ENCODE data around the gene DNLZ. TPM values are rescaled to one million over a fixed set of nuclear protein-coding genes. Genes with fewer than 3 reads are reported as not detected.
A peak's percentile ranks its signal among the peaks of the same experiment; 100 is the strongest.

DNLZ gene
- total and polyA plus RNA-seq, 2 donors (not counting 1 experiment from before 2014, with no cell fraction given) = 7.4 to 14.2 TPM

DNA sequence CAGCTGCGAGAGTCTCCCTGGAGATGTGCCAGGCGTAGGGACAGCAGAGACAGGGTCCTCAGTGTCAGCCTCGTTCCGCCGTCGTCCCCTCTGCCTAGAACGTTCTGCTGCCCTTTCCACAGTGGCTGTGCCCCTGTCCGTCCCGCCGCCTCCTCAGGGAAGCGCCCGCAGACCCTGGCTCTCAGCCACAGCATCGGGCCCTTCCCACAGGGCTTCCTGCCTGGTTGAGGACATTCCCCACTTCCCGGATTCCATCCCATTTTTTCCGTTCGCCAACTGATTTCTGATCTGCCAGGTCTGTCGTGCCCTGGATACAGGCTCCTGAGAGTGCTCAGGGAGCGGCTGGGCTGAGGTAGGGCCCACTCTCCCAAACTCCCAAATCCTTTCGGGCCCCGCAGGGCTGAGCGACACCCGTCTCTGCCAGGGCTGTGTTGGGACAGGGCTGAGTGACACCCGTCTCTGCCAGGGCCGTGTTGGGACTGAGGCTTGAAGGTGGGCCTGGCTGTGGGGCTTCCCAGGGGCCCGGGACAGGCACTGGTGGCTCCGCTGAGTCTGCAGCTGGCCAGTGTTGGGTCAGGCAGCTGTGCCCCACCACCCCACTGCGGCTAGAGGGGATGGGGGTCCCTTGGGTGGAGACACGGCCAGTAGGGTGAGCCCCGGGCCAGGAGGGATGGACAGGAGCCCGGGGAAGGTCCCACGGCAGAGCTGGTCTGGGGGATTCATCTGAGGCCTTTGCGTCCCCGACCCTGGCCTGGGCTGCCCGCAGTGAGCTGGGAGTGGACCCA is 15.9 kb downstream of the DNLZ start:
- no peak overlapping the region for H2AFZ ChIP-seq (ENCODE audit: low read length)
- H3K27me3 ChIP-seq (ENCODE audit: control insufficient read depth, insufficient read depth, low read length) = no peaks in the 10 kb centered on the region
- peaks cover 22% of the 10 kb centered on the region for H3K4me1 ChIP-seq (ENCODE audit: control insufficient read depth, extremely low read depth, insufficient read depth, low read length)
- TF ChIP-seq, protein P1, sequence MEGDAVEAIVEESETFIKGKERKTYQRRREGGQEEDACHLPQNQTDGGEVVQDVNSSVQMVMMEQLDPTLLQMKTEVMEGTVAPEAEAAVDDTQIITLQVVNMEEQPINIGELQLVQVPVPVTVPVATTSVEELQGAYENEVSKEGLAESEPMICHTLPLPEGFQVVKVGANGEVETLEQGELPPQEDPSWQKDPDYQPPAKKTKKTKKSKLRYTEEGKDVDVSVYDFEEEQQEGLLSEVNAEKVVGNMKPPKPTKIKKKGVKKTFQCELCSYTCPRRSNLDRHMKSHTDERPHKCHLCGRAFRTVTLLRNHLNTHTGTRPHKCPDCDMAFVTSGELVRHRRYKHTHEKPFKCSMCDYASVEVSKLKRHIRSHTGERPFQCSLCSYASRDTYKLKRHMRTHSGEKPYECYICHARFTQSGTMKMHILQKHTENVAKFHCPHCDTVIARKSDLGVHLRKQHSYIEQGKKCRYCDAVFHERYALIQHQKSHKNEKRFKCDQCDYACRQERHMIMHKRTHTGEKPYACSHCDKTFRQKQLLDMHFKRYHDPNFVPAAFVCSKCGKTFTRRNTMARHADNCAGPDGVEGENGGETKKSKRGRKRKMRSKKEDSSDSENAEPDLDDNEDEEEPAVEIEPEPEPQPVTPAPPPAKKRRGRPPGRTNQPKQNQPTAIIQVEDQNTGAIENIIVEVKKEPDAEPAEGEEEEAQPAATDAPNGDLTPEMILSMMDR (conservative IDR thresholded peaks at IDR 0.05 in 1 of 2, IDR thresholded peaks at IDR 0.05 in 1 of 2; ENCODE audit: low read depth in 1 of 2, low read length in 2 of 2) = no peak
- no peak for TF ChIP-seq EZH2 (IDR thresholded peaks at IDR 0.05; ENCODE audit: low read length, missing control alignments)
- peaks cover 22% of the 10 kb centered on the region for H3K36me3 ChIP-seq (ENCODE audit: control insufficient read depth, insufficient read depth, low read length)
- H3K27ac ChIP-seq (ENCODE audit: insufficient read depth, low read length) = no peak overlapping the region
- no peaks in the 10 kb centered on the region for H3K79me2 ChIP-seq (ENCODE audit: control insufficient read depth, insufficient read depth, low read length)
- no peak overlapping the region for H3K4me3 ChIP-seq (replicated peaks in 1 of 4; ENCODE audit: control extremely low read depth in 1 of 4, insufficient read depth in 1 of 4, low read depth in 3 of 4, low read length in 4 of 4)
- no peaks in the 10 kb centered on the region for H4K20me1 ChIP-seq (ENCODE audit: control insufficient read depth, extremely low read depth, insufficient read depth, low read length)
- H3K9ac ChIP-seq (ENCODE audit: insufficient read depth, low read length) = no peak overlapping the region
- no peaks in the 10 kb centered on the region for H3K9me3 ChIP-seq (ENCODE audit: control insufficient read depth, insufficient read depth, low read depth, low read length)
- DNase-seq (ENCODE audit: low read depth in 2 of 2) = peak in 1 of 2 donors; percentile 35
- no peak overlapping the region for H3K4me2 ChIP-seq (ENCODE audit: extremely low read depth, insufficient read depth, low read length)

DNA sequence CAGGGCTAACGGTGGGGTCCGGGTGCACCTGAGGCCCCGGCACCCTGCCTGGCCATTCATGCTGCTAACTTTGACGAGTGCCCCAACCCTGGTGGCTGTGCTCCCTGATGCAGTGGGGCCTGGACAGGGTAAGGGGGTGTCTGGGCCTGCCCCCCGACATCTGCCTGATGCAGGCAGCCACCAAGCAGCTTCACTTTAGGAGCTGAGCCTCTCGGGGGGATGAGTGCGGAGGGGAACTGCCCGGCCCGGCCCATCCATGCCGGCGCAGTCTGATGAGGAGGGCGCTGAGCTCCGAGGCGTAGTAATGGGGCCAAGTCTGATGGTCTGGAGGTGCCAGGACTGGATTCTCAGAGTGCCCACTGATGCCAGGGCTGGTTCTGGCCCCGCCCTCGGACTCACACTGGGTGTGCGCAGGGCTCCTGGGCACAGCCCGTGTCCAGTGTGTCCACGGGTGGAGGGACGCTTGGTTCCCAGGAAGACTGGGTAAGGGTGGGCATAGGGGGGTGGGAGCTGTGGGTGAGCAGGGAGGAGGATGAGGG is 16.5 kb downstream of the DNLZ start:
- H2AFZ ChIP-seq (ENCODE audit: low read length) = no peak overlapping the region
- no peaks in the 10 kb centered on the region for H3K9me3 ChIP-seq (ENCODE audit: control insufficient read depth, insufficient read depth, low read depth, low read length)
- H3K4me1 ChIP-seq (ENCODE audit: control insufficient read depth, extremely low read depth, insufficient read depth, low read length) = peaks cover 22% of the 10 kb centered on the region
- no peak overlapping the region for H3K9ac ChIP-seq (ENCODE audit: insufficient read depth, low read length)
- no peak for DNase-seq (ENCODE audit: low read depth in 2 of 2)
- H3K36me3 ChIP-seq (ENCODE audit: control insufficient read depth, insufficient read depth, low read length) = peaks cover 22% of the 10 kb centered on the region
- H3K27me3 ChIP-seq (ENCODE audit: control insufficient read depth, insufficient read depth, low read length) = no peaks in the 10 kb centered on the region
- H3K27ac ChIP-seq (ENCODE audit: insufficient read depth, low read length) = no peak overlapping the region
- H3K4me2 ChIP-seq (ENCODE audit: extremely low read depth, insufficient read depth, low read length) = no peak overlapping the region
- TF ChIP-seq, protein P1 (conservative IDR thresholded peaks at IDR 0.05 in 1 of 2, IDR thresholded peaks at IDR 0.05 in 1 of 2; ENCODE audit: low read depth in 1 of 2, low read length in 2 of 2) = no peak
- TF ChIP-seq EZH2 (IDR thresholded peaks at IDR 0.05; ENCODE audit: low read length, missing control alignments) = no peak
- H4K20me1 ChIP-seq (ENCODE audit: control insufficient read depth, extremely low read depth, insufficient read depth, low read length) = no peaks in the 10 kb centered on the region
- H3K4me3 ChIP-seq (replicated peaks in 1 of 4; ENCODE audit: control extremely low read depth in 1 of 4, insufficient read depth in 1 of 4, low read depth in 3 of 4, low read length in 4 of 4) = no peak overlapping the region
- no peaks in the 10 kb centered on the region for H3K79me2 ChIP-seq (ENCODE audit: control insufficient read depth, insufficient read depth, low read length)

DNA sequence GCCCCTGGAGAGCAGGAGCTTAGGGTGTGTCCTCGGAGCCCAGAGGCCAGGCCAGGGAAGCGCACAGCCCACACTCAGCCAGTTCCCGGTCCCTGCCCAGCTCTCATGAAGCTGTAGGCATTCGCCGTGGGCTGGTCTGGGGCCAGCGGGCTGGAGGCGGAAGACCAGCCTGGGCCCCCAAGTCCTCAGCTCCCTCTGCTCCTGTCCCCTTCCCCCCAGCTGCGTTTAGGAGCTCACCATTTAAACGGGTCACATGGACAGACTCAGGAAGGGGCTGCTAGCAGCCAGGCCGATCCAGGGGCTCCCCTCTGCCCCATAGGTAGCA is 17.4 kb downstream of the DNLZ start:
- H3K27ac ChIP-seq (ENCODE audit: insufficient read depth, low read length) = peak overlapping the region; percentile 61
- peaks cover 22% of the 10 kb centered on the region for H3K4me1 ChIP-seq (ENCODE audit: control insufficient read depth, extremely low read depth, insufficient read depth, low read length)
- H3K27me3 ChIP-seq (ENCODE audit: control insufficient read depth, insufficient read depth, low read length) = no peaks in the 10 kb centered on the region
- no peak for DNase-seq (ENCODE audit: low read depth in 2 of 2)
- no peaks in the 10 kb centered on the region for H3K9me3 ChIP-seq (ENCODE audit: control insufficient read depth, insufficient read depth, low read depth, low read length)
- no peak for TF ChIP-seq EZH2 (IDR thresholded peaks at IDR 0.05; ENCODE audit: low read length, missing control alignments)
- TF ChIP-seq, protein P1 (conservative IDR thresholded peaks at IDR 0.05 in 1 of 2, IDR thresholded peaks at IDR 0.05 in 1 of 2; ENCODE audit: low read depth in 1 of 2, low read length in 2 of 2) = no peak
- no peaks in the 10 kb centered on the region for H3K79me2 ChIP-seq (ENCODE audit: control insufficient read depth, insufficient read depth, low read length)
- H4K20me1 ChIP-seq (ENCODE audit: control insufficient read depth, extremely low read depth, insufficient read depth, low read length) = no peaks in the 10 kb centered on the region
- H3K4me2 ChIP-seq (ENCODE audit: extremely low read depth, insufficient read depth, low read length) = no peak overlapping the region
- peaks cover 22% of the 10 kb centered on the region for H3K36me3 ChIP-seq (ENCODE audit: control insufficient read depth, insufficient read depth, low read length)
- H3K9ac ChIP-seq (ENCODE audit: insufficient read depth, low read length) = peak overlapping the region; percentile 23
- H2AFZ ChIP-seq (ENCODE audit: low read length) = no peak overlapping the region
- no peak overlapping the region for H3K4me3 ChIP-seq (replicated peaks in 1 of 4; ENCODE audit: control extremely low read depth in 1 of 4, insufficient read depth in 1 of 4, low read depth in 3 of 4, low read length in 4 of 4)

Data from fibroblast of lung (primary cell).